HepG2 (cell line): ENCODE measurements around the gene MFSD12. TPM values are rescaled to one million over a fixed set of nuclear protein-coding genes. Genes with fewer than 3 reads are reported as not detected.

Experiments
- ATAC-seq: fragments of 200-7000 bp; cut with Tn5 transposase; 3 replicates; pipeline ENCODE4 v1.9.1; 2020; ENCODE audit warnings: mild to moderate bottlenecking, moderate library complexity
- BruUV-seq: library from RNA; stranded (reverse); fragments of 400-500 nt; replicated peaks from 2 replicates; lab custom pipeline; 2021; lab: Mats Ljungman, UMichigan
- CTCF ChIA-PET: fragments of 300-600 bp; formaldehyde crosslinking; extraction: SDS; loops from one replicate; lab custom pipeline; 2021; ENCODE audit warnings: low total read pairs, inconsistent platforms, low intra/inter-chr PET ratio; lab: Yijun Ruan, JAX
- POLR2A ChIA-PET: fragments of 350-600 bp; sonication (Branson Sonifier 250); formaldehyde crosslinking; loops from one replicate; lab custom pipeline; 2020; ENCODE audit warnings: antibody characterized with exemption, inconsistent platforms; lab: Yijun Ruan, JAX
- DNase-seq: peaks from one replicate; pipeline ENCODE4 v3.0.0-alpha.2; 2015; ENCODE audit warnings: low spot score
- FAIRE-seq: peaks from 3 replicates; lab custom pipeline; 2011; peaks lifted over from hg19 to GRCh38; lab: Jason Lieb, UNC
- H2AFZ ChIP-seq: one replicate; pipeline ENCODE4 v1.6.1; 2011; ENCODE audit warnings: low read length, inconsistent platforms
- H3K27ac ChIP-seq: fragments of 300-600 bp; 3 replicates; pipeline ENCODE4 v1.8.0; 2011; ENCODE audit warnings: mixed run types, mild to moderate bottlenecking, mixed read lengths, low read length, inconsistent platforms; ENCODE audit not compliant: insufficient read depth; ENCODE audit errors: extremely low read length
- H3K27me3 ChIP-seq, 2 experiments: fragments of 200-600 bp in 1 of 2; 2 replicates in 1 of 2; 3 replicates in 1 of 2; pipeline versions ENCODE4 v1.6.0 to v1.8.0; 2011; ENCODE audit warnings: low read length in 2 of 2, mild to moderate bottlenecking in 2 of 2, moderate library complexity in 2 of 2, inconsistent platforms in 1 of 2; ENCODE audit not compliant: insufficient read depth in 2 of 2, control insufficient read depth in 1 of 2
- H3K36me3 ChIP-seq, 2 experiments: fragments of 200-600 bp in 1 of 2; replicated peaks in 1 of 2; 2 replicates in 1 of 2; 3 replicates in 1 of 2; pipeline versions ENCODE4 v1.5.1 to v1.8.0; 2011; ENCODE audit warnings: low read length in 2 of 2, inconsistent platforms in 1 of 2; ENCODE audit not compliant: insufficient read depth in 2 of 2, control insufficient read depth in 1 of 2
- H3K4me1 ChIP-seq: 2 replicates; pipeline ENCODE4 v1.5.1; 2012; ENCODE audit warnings: low read length, inconsistent platforms; ENCODE audit not compliant: insufficient read depth
- H3K4me2 ChIP-seq: 2 replicates; pipeline ENCODE4 v1.6.0; 2011; ENCODE audit warnings: low read depth, low read length, inconsistent platforms
- H3K4me3 ChIP-seq, 3 experiments: fragments of 200-600 bp in 1 of 3; sonication (generic), shearing (Covaris generic) in 1 of 3; replicated peaks in 1 of 3; 2 replicates each; pipeline ENCODE4 v1.5.1; 2011 to 2016; ENCODE audit warnings: low read length in 3 of 3, inconsistent platforms in 2 of 3, low read depth in 2 of 3, mild to moderate bottlenecking in 2 of 3, control low read depth in 1 of 3, mixed read lengths in 1 of 3; ENCODE audit not compliant: insufficient read depth in 1 of 3
- H3K79me2 ChIP-seq: one replicate; pipeline ENCODE4 v1.6.1; 2011; ENCODE audit warnings: low read length, inconsistent platforms; ENCODE audit not compliant: insufficient read depth
- H3K9ac ChIP-seq: 2 replicates; pipeline ENCODE4 v1.6.0; 2011; ENCODE audit warnings: mild to moderate bottlenecking, low read depth, low read length, inconsistent platforms; ENCODE audit not compliant: insufficient read depth
- H3K9me3 ChIP-seq: 2 replicates; pipeline ENCODE4 v1.5.1; 2012; ENCODE audit warnings: mild to moderate bottlenecking, low read length
- H4K20me1 ChIP-seq: 2 replicates; pipeline ENCODE4 v1.6.0; 2011; ENCODE audit warnings: inconsistent platforms, mild to moderate bottlenecking, low read length, moderate library complexity; ENCODE audit not compliant: insufficient read depth
- AGO2 ChIP-seq: fragments of 200-400 bp; formaldehyde crosslinking; optimal IDR thresholded peaks from 2 replicates; pipeline ENCODE3; 2017; ENCODE audit warnings: mild to moderate bottlenecking, low read depth, low read length, moderate library complexity
- ERF ChIP-seq: IDR thresholded peaks from 2 replicates; pipeline ENCODE4 v1.6.1; 2018; ENCODE audit warnings: missing biosample characterization, missing genetic modification reagents
- REXO4 ChIP-seq: sonication (generic); formaldehyde crosslinking; IDR thresholded peaks from 2 replicates; pipeline ENCODE4 v1.8.0; 2022; ENCODE audit warnings: missing genetic modification reagents, mild to moderate bottlenecking, borderline replicate concordance
- ZMYM3 ChIP-seq: sonication (generic); formaldehyde crosslinking; IDR thresholded peaks from 2 replicates; pipeline ENCODE4 v1.5.1; 2020; ENCODE audit warnings: mild to moderate bottlenecking, missing genetic modification reagents
- ZNF292 ChIP-seq: sonication (generic); formaldehyde crosslinking; IDR thresholded peaks from 2 replicates; pipeline ENCODE4 v1.8.1; 2022; ENCODE audit warnings: mild to moderate bottlenecking, low read depth, missing genetic modification reagents, borderline replicate concordance
- ZNF768 ChIP-seq: sonication (generic); formaldehyde crosslinking; IDR thresholded peaks from 2 replicates; pipeline ENCODE4 v1.4.0; 2020; ENCODE audit warnings: missing genetic modification reagents
- WGBS: methylation state at CpG from one replicate; pipeline ENCODE4 v1.1.6; 2017; ENCODE audit warnings: low lambda C conversion rate; 5-methylcytosine and 5-hydroxymethylcytosine counted together
- in situ Hi-C: cut with HindIII; loops from 2 replicates; pipeline ENCODE4 v1.10.0; 2017; ENCODE audit warnings: low pct_unique_long_range_greater_than_20kb; ENCODE audit not compliant: extremely low pct_ligation_motif_present
- intact Hi-C: fragments of 100-400 bp; cut with micrococcal nuclease; formaldehyde crosslinking; loops from one replicate; pipeline ENCODE4 v1.10.0; 2022; ENCODE audit not compliant: unreplicated experiment
- polyA plus RNA-seq, 8 experiments: library from polyadenylated mRNA; depleted of rRNA in 3 of 8; stranded (reverse) in 7 of 8; unstranded in 1 of 8; fragments of >200 nt; fragmentation: Illumina TruSeq in 4 of 8; extraction: Trizol in 4 of 8; gene quantifications; 2 replicates each; pipeline versions ENCODE4 v1.2.1 to v1.2.3, GENCODE V29; 2011 to 2016; ENCODE audit warnings: low read depth in 4 of 8, missing spikeins in 1 of 8, mixed read lengths in 1 of 8; ENCODE audit not compliant: insufficient read depth in 1 of 8
- total RNA-seq, 5 experiments: library from RNA; depleted of rRNA; stranded (reverse); fragments of >200 nt; fragmentation: Illumina TruSeq; extraction: Trizol; gene quantifications; 2 replicates each; pipeline ENCODE4 v1.2.3, GENCODE V29; 2016; ENCODE audit warnings: low read depth in 1 of 5
- TF ChIP-seq, protein P1 (sequence below): sonication (generic); formaldehyde crosslinking; conservative IDR thresholded peaks from 2 replicates; pipeline ENCODE4 v1.4.0; 2020; ENCODE audit warnings: mild to moderate bottlenecking, missing genetic modification reagents, moderate library complexity
- TF ChIP-seq, protein P2 (sequence below): sonication (generic); formaldehyde crosslinking; IDR thresholded peaks from 2 replicates; pipeline ENCODE4 v1.4.0; 2020; ENCODE audit warnings: missing genetic modification reagents

The MFSD12 gene
- total and polyA plus RNA-seq, 2 of the 13 experiments (the other 11 are each of a cell fraction or from before 2014, with no cell fraction given): 27.2 to 29.1 TPM

DNA sequence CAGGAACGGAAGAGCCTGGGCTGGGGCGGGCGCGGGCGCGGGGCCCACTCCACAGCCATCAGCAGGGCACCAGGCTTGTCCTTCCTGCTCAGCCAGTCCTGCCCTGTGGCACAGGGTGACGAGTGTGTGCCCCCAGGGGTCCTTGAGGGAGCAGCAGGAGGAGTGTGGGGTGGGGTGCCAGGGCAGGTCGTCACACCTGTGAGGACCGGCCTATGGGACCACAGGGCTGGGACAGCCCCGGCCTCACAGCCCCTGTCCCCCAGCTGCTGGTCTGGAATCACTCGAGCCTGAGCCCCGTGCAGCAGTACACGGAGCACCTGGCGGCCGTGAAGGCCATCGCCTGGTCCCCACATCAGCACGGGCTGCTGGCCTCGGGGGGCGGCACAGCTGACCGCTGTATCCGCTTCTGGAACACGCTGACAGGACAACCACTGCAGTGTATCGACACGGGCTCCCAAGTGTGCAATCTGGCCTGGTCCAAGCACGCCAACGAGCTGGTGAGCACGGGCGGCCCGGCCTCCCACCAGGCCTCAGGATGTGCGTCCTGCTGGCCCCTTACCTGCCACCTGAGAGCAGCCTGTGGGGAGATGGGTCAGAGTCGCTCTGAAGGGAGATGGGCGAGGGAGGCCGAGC is 25.1 kb downstream of the MFSD12 start:
- TF ChIP-seq ZMYM3 (CRISPR knock-in tag): no peak
- TF ChIP-seq AGO2: peak; percentile 23
- peak; percentile 27; the same call in 1 of the 2 replicates for TF ChIP-seq ZNF768 (CRISPR knock-in tag)
- no peak for TF ChIP-seq REXO4 (CRISPR knock-in tag)
- TF ChIP-seq ZNF292 (CRISPR knock-in tag): no peak
- no peak for TF ChIP-seq ERF (CRISPR knock-in tag)
- WGBS: 100% methylated on average over 5 of the region's 33 CpGs
- no peaks in the 10 kb centered on the region for H4K20me1 ChIP-seq
- no peak overlapping the region for H2AFZ ChIP-seq
- no peaks in the 10 kb centered on the region for H3K9me3 ChIP-seq
- DNase-seq (no peak), ATAC-seq (no peak), FAIRE-seq (no peak)
- H3K27me3 ChIP-seq: no peaks in the 10 kb centered on the region
- H3K4me3 ChIP-seq: no peak overlapping the region
- CTCF ChIA-PET: no interaction called here
- POLR2A ChIA-PET: interaction anchor here (1.2 kb wide), 1 partner anchor 13 kb away, joined by 3 read pairs; no protein-coding TSS in a partner anchor
- peaks cover 16 to 25% of the 10 kb centered on the region in 2 experiments for H3K36me3 ChIP-seq
- intact Hi-C loops (no loop called here), in situ Hi-C loops (no loop called here)
- no peak overlapping the region for H3K9ac ChIP-seq
- no peaks in the 10 kb centered on the region for H3K4me1 ChIP-seq
- no TSS peak for BruUV-seq
- no peak overlapping the region for H3K27ac ChIP-seq
- no peaks in the 10 kb centered on the region for H3K79me2 ChIP-seq
- H3K4me2 ChIP-seq: no peak overlapping the region

DNA sequence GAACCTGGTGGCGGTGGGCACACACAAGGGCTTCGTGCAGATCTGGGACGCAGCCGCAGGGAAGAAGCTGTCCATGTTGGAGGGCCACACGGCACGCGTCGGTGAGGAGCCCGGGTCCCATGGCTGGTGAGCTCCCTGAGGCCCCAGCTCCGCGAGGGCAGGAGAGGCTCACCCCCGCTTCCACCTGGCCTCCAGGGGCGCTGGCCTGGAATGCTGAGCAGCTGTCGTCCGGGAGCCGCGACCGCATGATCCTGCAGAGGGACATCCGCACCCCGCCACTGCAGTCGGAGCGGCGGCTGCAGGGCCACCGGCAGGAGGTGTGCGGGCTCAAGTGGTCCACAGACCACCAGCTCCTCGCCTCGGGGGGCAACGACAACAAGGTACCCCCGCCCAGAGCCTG is 25.7 kb downstream of the MFSD12 start:
- Histone ChIP-seq H3K27ac (no peak overlapping the region), H3K36me3 (peaks cover 21 to 30% of the 10 kb centered on the region in 2 experiments), H3K9ac (no peak overlapping the region), H3K27me3 (no peaks in the 10 kb centered on the region), H3K9me3 (no peaks in the 10 kb centered on the region), H3K4me2 (no peak overlapping the region), H3K4me1 (no peaks in the 10 kb centered on the region), H2AFZ (no peak overlapping the region), H3K79me2 (no peaks in the 10 kb centered on the region), H4K20me1 (no peaks in the 10 kb centered on the region), H3K4me3 (no peak overlapping the region)
- TF ChIP-seq, protein P1, sequence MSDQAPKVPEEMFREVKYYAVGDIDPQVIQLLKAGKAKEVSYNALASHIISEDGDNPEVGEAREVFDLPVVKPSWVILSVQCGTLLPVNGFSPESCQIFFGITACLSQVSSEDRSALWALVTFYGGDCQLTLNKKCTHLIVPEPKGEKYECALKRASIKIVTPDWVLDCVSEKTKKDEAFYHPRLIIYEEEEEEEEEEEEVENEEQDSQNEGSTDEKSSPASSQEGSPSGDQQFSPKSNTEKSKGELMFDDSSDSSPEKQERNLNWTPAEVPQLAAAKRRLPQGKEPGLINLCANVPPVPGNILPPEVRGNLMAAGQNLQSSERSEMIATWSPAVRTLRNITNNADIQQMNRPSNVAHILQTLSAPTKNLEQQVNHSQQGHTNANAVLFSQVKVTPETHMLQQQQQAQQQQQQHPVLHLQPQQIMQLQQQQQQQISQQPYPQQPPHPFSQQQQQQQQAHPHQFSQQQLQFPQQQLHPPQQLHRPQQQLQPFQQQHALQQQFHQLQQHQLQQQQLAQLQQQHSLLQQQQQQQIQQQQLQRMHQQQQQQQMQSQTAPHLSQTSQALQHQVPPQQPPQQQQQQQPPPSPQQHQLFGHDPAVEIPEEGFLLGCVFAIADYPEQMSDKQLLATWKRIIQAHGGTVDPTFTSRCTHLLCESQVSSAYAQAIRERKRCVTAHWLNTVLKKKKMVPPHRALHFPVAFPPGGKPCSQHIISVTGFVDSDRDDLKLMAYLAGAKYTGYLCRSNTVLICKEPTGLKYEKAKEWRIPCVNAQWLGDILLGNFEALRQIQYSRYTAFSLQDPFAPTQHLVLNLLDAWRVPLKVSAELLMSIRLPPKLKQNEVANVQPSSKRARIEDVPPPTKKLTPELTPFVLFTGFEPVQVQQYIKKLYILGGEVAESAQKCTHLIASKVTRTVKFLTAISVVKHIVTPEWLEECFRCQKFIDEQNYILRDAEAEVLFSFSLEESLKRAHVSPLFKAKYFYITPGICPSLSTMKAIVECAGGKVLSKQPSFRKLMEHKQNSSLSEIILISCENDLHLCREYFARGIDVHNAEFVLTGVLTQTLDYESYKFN (CRISPR knock-in tag): no peak
- TF ChIP-seq, protein P2, sequence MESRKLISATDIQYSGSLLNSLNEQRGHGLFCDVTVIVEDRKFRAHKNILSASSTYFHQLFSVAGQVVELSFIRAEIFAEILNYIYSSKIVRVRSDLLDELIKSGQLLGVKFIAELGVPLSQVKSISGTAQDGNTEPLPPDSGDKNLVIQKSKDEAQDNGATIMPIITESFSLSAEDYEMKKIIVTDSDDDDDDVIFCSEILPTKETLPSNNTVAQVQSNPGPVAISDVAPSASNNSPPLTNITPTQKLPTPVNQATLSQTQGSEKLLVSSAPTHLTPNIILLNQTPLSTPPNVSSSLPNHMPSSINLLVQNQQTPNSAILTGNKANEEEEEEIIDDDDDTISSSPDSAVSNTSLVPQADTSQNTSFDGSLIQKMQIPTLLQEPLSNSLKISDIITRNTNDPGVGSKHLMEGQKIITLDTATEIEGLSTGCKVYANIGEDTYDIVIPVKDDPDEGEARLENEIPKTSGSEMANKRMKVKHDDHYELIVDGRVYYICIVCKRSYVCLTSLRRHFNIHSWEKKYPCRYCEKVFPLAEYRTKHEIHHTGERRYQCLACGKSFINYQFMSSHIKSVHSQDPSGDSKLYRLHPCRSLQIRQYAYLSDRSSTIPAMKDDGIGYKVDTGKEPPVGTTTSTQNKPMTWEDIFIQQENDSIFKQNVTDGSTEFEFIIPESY (CRISPR knock-in tag): peak; percentile 46; the same call in 1 of the 2 replicates
- ChIA-PET CTCF (no interaction called here), POLR2A (interaction anchor here (1.2 kb wide), 1 partner anchor 13 kb away, joined by 3 read pairs; no protein-coding TSS in a partner anchor)
- BruUV-seq: no TSS peak
- 97% methylated on average over 12 of the region's 29 CpGs for WGBS
- FAIRE-seq: no peak
- in situ Hi-C loops (no loop called here), intact Hi-C loops (no loop called here)
- ATAC-seq: no peak
- no peak for DNase-seq
